IMR-90 (cell line): ENCODE results near the gene ACTA1. TPM values are rescaled to one million over a fixed set of nuclear protein-coding genes. Genes with fewer than 3 reads are reported as not detected.

Experiments
- ATAC-seq: fragments of 200-7000 bp; cut with Tn5 transposase; 2 replicates; pipeline ENCODE4 v1.9.1; 2020; ENCODE audit warnings: low read depth, mild to moderate bottlenecking, moderate library complexity
- BruUV-seq: library from RNA; stranded (reverse); fragments of 400-500 nt; replicated peaks from 2 replicates; lab custom pipeline; 2021; lab: Mats Ljungman, UMichigan
- CTCF ChIA-PET: fragments of 300-600 bp; formaldehyde crosslinking; extraction: SDS; loops from one replicate; lab custom pipeline; 2021; ENCODE audit warnings: antibody characterized with exemption; lab: Yijun Ruan, JAX
- POLR2A ChIA-PET: fragments of 300-600 bp; sonication (Branson Sonifier 250); formaldehyde crosslinking; loops from one replicate; lab custom pipeline; 2022; ENCODE audit warnings: antibody characterized with exemption; ENCODE audit not compliant: unreplicated experiment; lab: Charles Lee
- DNase-seq: peaks from one replicate; pipeline ENCODE4 v3.0.0; 2013
- H2AFZ ChIP-seq: replicated peaks from 2 replicates; pipeline ENCODE3; 2013; ENCODE audit warnings: low read length, mild to moderate bottlenecking; ENCODE audit not compliant: poor library complexity
- H2AK5ac ChIP-seq: 2 replicates; pipeline ENCODE4 v1.6.1; 2013; ENCODE audit warnings: low read depth, low read length, inconsistent platforms
- H2AK9ac ChIP-seq: replicated peaks from 2 replicates; pipeline ENCODE3; 2013; ENCODE audit warnings: mild to moderate bottlenecking, low read depth, low read length, moderate library complexity; ENCODE audit not compliant: poor library complexity
- H2BK120ac ChIP-seq: 2 replicates; pipeline ENCODE4 v1.6.1; 2013; ENCODE audit warnings: low read depth, low read length, inconsistent platforms
- H2BK15ac ChIP-seq: 3 replicates; pipeline ENCODE4 v1.6.1; 2013; ENCODE audit warnings: low read depth, low read length, inconsistent platforms
- H2BK20ac ChIP-seq: 2 replicates; pipeline ENCODE4 v1.6.1; 2013; ENCODE audit warnings: low read depth, mild to moderate bottlenecking, inconsistent platforms, low read length, moderate library complexity
- H2BK5ac ChIP-seq: 2 replicates; pipeline ENCODE4 v1.6.1; 2013; ENCODE audit warnings: mild to moderate bottlenecking, low read depth, low read length, inconsistent platforms; ENCODE audit not compliant: poor library complexity, severe bottlenecking
- H3K14ac ChIP-seq: replicated peaks from 2 replicates; pipeline ENCODE4 v1.6.1; 2013; ENCODE audit warnings: low read depth, low read length, inconsistent platforms
- H3K18ac ChIP-seq: 2 replicates; pipeline ENCODE4 v1.6.1; 2013; ENCODE audit warnings: low read depth, low read length, control low read depth
- H3K23ac ChIP-seq: 2 replicates; pipeline ENCODE4 v1.6.1; 2013; ENCODE audit warnings: low read depth, low read length, inconsistent platforms
- H3K27ac ChIP-seq: 2 replicates; pipeline ENCODE4 v1.5.1; 2013; ENCODE audit warnings: mild to moderate bottlenecking, control low read depth, low read length; ENCODE audit not compliant: insufficient read depth
- H3K27me3 ChIP-seq: 2 replicates; pipeline ENCODE4 v1.6.1; 2013; ENCODE audit warnings: low read length; ENCODE audit not compliant: control insufficient read depth, insufficient read depth
- H3K36me3 ChIP-seq: 2 replicates; pipeline ENCODE4 v1.6.1; 2013; ENCODE audit warnings: low read length, mixed read lengths; ENCODE audit not compliant: control insufficient read depth, insufficient read depth
- H3K4ac ChIP-seq: 2 replicates; pipeline ENCODE4 v1.6.1; 2013; ENCODE audit warnings: low read depth, low read length, inconsistent platforms
- H3K4me1 ChIP-seq: 2 replicates; pipeline ENCODE4 v1.6.1; 2013; ENCODE audit warnings: low read length, mixed read lengths; ENCODE audit not compliant: control insufficient read depth, insufficient read depth
- H3K4me2 ChIP-seq: 2 replicates; pipeline ENCODE4 v1.6.1; 2013; ENCODE audit warnings: low read depth, mild to moderate bottlenecking, control low read depth, low read length, moderate library complexity
- H3K4me3 ChIP-seq: 2 replicates; pipeline ENCODE4 v1.5.1; 2013; ENCODE audit warnings: low read depth, mild to moderate bottlenecking, control low read depth, low read length, moderate library complexity; ENCODE audit not compliant: insufficient read depth
- H3K56ac ChIP-seq: 2 replicates; pipeline ENCODE4 v1.6.1; 2013; ENCODE audit warnings: low read length, inconsistent platforms; ENCODE audit not compliant: insufficient read depth; ENCODE audit errors: extremely low read depth
- H3K79me1 ChIP-seq, 2 experiments: 2 replicates each; pipeline ENCODE4 v1.6.1; 2013; ENCODE audit warnings: low read length in 2 of 2, inconsistent platforms in 1 of 2, low read depth in 1 of 2
- H3K9ac ChIP-seq: 2 replicates; pipeline ENCODE4 v1.6.1; 2013; ENCODE audit warnings: low read depth, low read length, control low read depth
- H3K9me1 ChIP-seq: 2 replicates; pipeline ENCODE4 v1.6.1; 2013; ENCODE audit warnings: low read length, inconsistent platforms; ENCODE audit not compliant: insufficient read depth
- H3K9me3 ChIP-seq: 2 replicates; pipeline ENCODE4 v1.6.1; 2013; ENCODE audit warnings: low read length; ENCODE audit not compliant: control insufficient read depth, insufficient read depth
- H4K20me1 ChIP-seq: 2 replicates; pipeline ENCODE4 v1.6.1; 2013; ENCODE audit warnings: low read length, inconsistent platforms; ENCODE audit not compliant: insufficient read depth
- H4K5ac ChIP-seq: 2 replicates; pipeline ENCODE4 v1.6.1; 2013; ENCODE audit warnings: mild to moderate bottlenecking, low read depth, low read length, control low read depth
- H4K8ac ChIP-seq, 2 experiments: 2 replicates each; pipeline ENCODE4 v1.6.1; 2013; ENCODE audit warnings: low read depth in 2 of 2, low read length in 2 of 2, control low read depth in 1 of 2, inconsistent platforms in 1 of 2
- H4K91ac ChIP-seq: 2 replicates; pipeline ENCODE4 v1.6.1; 2013; ENCODE audit warnings: low read depth, low read length, inconsistent platforms; ENCODE audit not compliant: insufficient read depth
- BHLHE40 ChIP-seq: fragments of 150-350 bp; IDR thresholded peaks from 2 replicates; pipeline ENCODE4 v1.6.1; 2016; ENCODE audit warnings: mild to moderate bottlenecking, low read depth, low read length
- CHD1 ChIP-seq: IDR thresholded peaks from 2 replicates; pipeline ENCODE4 v1.6.1; 2012; ENCODE audit warnings: low read depth, low read length, improper control_type of control experiment
- FOS ChIP-seq: fragments of 150-350 bp; IDR thresholded peaks from 2 replicates; pipeline ENCODE4 v1.6.1; 2016; ENCODE audit warnings: low read depth, low read length
- MAFK ChIP-seq: IDR thresholded peaks from 2 replicates; pipeline ENCODE4 v1.6.1; 2012; ENCODE audit warnings: low read depth, low read length, improper control_type of control experiment
- MAZ ChIP-seq: IDR thresholded peaks from 2 replicates; pipeline ENCODE4 v1.6.1; 2012; ENCODE audit warnings: low read depth, mild to moderate bottlenecking, low read length, improper control_type of control experiment, moderate library complexity, borderline replicate concordance
- MXI1 ChIP-seq: IDR thresholded peaks from 2 replicates; pipeline ENCODE4 v1.6.1; 2012; ENCODE audit warnings: low read depth, mild to moderate bottlenecking, low read length, moderate library complexity, borderline replicate concordance
- NFE2L2 ChIP-seq: fragments of 150-350 bp; IDR thresholded peaks from 2 replicates; pipeline ENCODE4 v1.6.1; 2016; ENCODE audit warnings: low read depth, mild to moderate bottlenecking, low read length
- POLR2A ChIP-seq: IDR thresholded peaks from 2 replicates; pipeline ENCODE4 v1.6.1; 2012; ENCODE audit warnings: mild to moderate bottlenecking, low read depth, low read length
- RCOR1 ChIP-seq: IDR thresholded peaks from 2 replicates; pipeline ENCODE4 v1.6.1; 2012; ENCODE audit warnings: mild to moderate bottlenecking, low read length, improper control_type of control experiment; ENCODE audit not compliant: insufficient replicate concordance
- RFX5 ChIP-seq: IDR thresholded peaks from 2 replicates; pipeline ENCODE4 v1.8.0; 2012; ENCODE audit warnings: low read depth, mild to moderate bottlenecking, low read length, moderate library complexity
- WGBS, 2 experiments: methylation state at CpG; one replicate each; pipeline versions ENCODE4 v1.1.5 to v1.1.7; 2013; ENCODE audit warnings: missing lambda C conversion rate in 2 of 2; ENCODE audit not compliant: insufficient read length in 1 of 2; ENCODE audit errors: extremely low coverage in 2 of 2; 5-methylcytosine and 5-hydroxymethylcytosine counted together
- dilution Hi-C: fragments of 300-500 bp; cut with HindIII; formaldehyde crosslinking; loops from one replicate; pipeline ENCODE4 v1.14.3; 2018; ENCODE audit warnings: low sequenced_read_pairs; ENCODE audit not compliant: unreplicated experiment
- in situ Hi-C: fragments of 300-500 bp; cut with MboI; formaldehyde crosslinking; loops from 3 replicates; pipeline ENCODE4 v1.14.3; 2019; ENCODE audit warnings: low sequenced_read_pairs, inconsistent platforms, mixed read lengths
- intact Hi-C: fragments of 100-400 bp; cut with micrococcal nuclease; formaldehyde crosslinking; loops from 2 replicates; pipeline ENCODE4 v1.10.0; 2022
- polyA plus RNA-seq, 3 experiments: library from polyadenylated mRNA; depleted of rRNA; stranded (reverse); fragments of >200 nt; gene quantifications; 2 replicates each; pipeline ENCODE4 v1.2.3, GENCODE V29; 2012; ENCODE audit warnings: low replicate concordance in 1 of 3
- total RNA-seq: library from RNA; depleted of rRNA; stranded (reverse); fragments of >200 nt; gene quantifications from 2 replicates; pipeline ENCODE4 v1.2.3, GENCODE V29; 2012
- TF ChIP-seq, protein P1 (sequence below): fragments of 150-350 bp; IDR thresholded peaks from 2 replicates; pipeline ENCODE4 v1.6.1; 2017; ENCODE audit warnings: mild to moderate bottlenecking, antibody characterized with exemption, low read length, low read depth
- TF ChIP-seq, protein P2 (sequence below): conservative IDR thresholded peaks from 2 replicates; pipeline ENCODE4 v1.5.1; 2012; ENCODE audit warnings: mild to moderate bottlenecking, low read depth, low read length, improper control_type of control experiment

Gene ACTA1
- total and polyA plus RNA-seq, 2 of the 4 experiments (the other 2 are of a cell fraction): not detected

DNA sequence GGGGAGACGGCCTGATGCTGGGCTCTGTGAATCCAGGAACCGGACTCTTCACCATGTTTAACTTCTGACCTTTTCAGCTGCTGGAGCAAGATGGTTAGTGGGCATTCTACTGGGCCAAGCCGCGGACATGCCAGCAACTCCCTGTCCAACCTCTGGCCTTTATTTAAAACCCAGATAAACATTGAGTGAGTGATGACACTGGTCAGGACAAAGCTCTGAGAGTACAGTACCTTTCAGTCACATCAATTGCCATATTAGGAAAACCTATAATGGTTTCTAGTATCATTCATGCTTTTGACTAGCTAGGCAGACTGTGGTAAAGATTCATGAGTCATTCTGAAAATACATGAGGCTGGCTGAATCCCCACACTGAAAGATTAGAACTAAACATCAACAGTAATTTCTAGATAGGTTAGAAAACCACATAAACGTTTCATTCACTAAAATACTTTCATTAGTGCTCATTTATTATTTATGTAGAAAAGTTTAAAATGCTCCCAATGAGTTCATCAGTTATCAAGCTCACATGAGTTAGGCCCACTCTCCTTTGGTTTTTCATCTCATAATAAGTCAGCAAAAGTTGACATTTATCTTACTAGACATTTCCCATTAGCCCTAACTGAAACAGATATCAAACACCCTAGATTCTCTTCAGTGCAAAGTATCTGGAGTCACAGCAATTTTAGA lies 7.1 kb upstream of the ACTA1 start:
- Histone ChIP-seq H2BK15ac (peak overlapping the region; percentile 91; the same call in 1 of the 3 replicates), H3K14ac (peak overlapping the region; percentile 14; the same call in 1 of the 2 replicates), H4K20me1 (peaks cover 4% of the 10 kb centered on the region; the same call in 1 of the 2 replicates), H3K18ac (peak overlapping the region; percentile 88), H3K79me1 (no peaks in the 10 kb centered on the region; a peak in 1 of 4 replicates), H2AFZ (no peak overlapping the region), H3K56ac (peak overlapping the region; percentile 26; the same call in 1 of the 2 replicates), H3K27me3 (no peaks in the 10 kb centered on the region; the same call in 1 of the 2 replicates), H2BK120ac (peak overlapping the region; percentile 73), H4K8ac (peak overlapping the region; percentile 12 to 72; a peak in 2 of 4 replicates), H2AK5ac (0 out of 2 replicates have a peak overlapping the region, but pooled peaks have one; percentile 27), H3K36me3 (peaks cover 11% of the 10 kb centered on the region), H4K5ac (0 out of 2 replicates have a peak overlapping the region, but pooled peaks have one; percentile 44), H2BK5ac (peak overlapping the region; percentile 50), H3K9ac (no peak overlapping the region), H2AK9ac (peak overlapping the region; percentile 11), H3K4me3 (no peak overlapping the region), H3K27ac (peak overlapping the region; percentile 74), H3K4me1 (peaks cover 10% of the 10 kb centered on the region), H3K4ac (peak overlapping the region; percentile 84), H3K9me3 (no peaks in the 10 kb centered on the region), H3K23ac (peak overlapping the region; percentile 11), H4K91ac (peak overlapping the region; percentile 40; the same call in 1 of the 2 replicates), H2BK20ac (peak overlapping the region; percentile 40), H3K9me1 (peaks cover 7% of the 10 kb centered on the region), H3K4me2 (peak overlapping the region; percentile 61)
- dilution Hi-C loops (no loop called here), in situ Hi-C loops (no loop called here), intact Hi-C loops (loop anchor here (1.0 to 10.0 kb wide), 3 partner anchors 99 to 326 kb away; partner anchors contain the start of gene RAB4A)
- DNase-seq (peak; percentile 90), ATAC-seq (peak; percentile 90)
- TF ChIP-seq FOS: peak; percentile 79
- TF ChIP-seq MAZ: 0 out of 2 replicates have a peak, but pooled peaks have one; percentile 7
- no peak for TF ChIP-seq POLR2A
- peak; percentile 47; the same call in 1 of the 2 replicates for TF ChIP-seq NFE2L2
- TF ChIP-seq, protein P1, sequence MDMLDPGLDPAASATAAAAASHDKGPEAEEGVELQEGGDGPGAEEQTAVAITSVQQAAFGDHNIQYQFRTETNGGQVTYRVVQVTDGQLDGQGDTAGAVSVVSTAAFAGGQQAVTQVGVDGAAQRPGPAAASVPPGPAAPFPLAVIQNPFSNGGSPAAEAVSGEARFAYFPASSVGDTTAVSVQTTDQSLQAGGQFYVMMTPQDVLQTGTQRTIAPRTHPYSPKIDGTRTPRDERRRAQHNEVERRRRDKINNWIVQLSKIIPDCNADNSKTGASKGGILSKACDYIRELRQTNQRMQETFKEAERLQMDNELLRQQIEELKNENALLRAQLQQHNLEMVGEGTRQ: no peak
- no peak for TF ChIP-seq CHD1
- 0 out of 2 replicates have a peak, but pooled peaks have one; percentile 28 for TF ChIP-seq MXI1
- TF ChIP-seq RFX5: no peak
- TF ChIP-seq, protein P2, sequence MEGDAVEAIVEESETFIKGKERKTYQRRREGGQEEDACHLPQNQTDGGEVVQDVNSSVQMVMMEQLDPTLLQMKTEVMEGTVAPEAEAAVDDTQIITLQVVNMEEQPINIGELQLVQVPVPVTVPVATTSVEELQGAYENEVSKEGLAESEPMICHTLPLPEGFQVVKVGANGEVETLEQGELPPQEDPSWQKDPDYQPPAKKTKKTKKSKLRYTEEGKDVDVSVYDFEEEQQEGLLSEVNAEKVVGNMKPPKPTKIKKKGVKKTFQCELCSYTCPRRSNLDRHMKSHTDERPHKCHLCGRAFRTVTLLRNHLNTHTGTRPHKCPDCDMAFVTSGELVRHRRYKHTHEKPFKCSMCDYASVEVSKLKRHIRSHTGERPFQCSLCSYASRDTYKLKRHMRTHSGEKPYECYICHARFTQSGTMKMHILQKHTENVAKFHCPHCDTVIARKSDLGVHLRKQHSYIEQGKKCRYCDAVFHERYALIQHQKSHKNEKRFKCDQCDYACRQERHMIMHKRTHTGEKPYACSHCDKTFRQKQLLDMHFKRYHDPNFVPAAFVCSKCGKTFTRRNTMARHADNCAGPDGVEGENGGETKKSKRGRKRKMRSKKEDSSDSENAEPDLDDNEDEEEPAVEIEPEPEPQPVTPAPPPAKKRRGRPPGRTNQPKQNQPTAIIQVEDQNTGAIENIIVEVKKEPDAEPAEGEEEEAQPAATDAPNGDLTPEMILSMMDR: 0 out of 2 replicates have a peak, but pooled peaks have one; percentile 1
- TF ChIP-seq RCOR1: peak; percentile 44
- TF ChIP-seq MAFK: peak; percentile 59
- peak; percentile 82 for TF ChIP-seq BHLHE40
- WGBS, 2 experiments: no CpG with 5 or more reads among the region's 5 CpGs
- BruUV-seq: no TSS peak
- ChIA-PET POLR2A (no interaction called here), CTCF (interaction anchor here (1.2 to 1.3 kb wide), 3 partner anchors 36 to 156 kb away, joined by 3 to 4 read pairs (median 3); no protein-coding TSS in a partner anchor)
